SU-DHL-6 (cell line): ENCODE measurements around the gene TMEM38A.

ENCODE experiments used
- H2AFZ ChIP-seq: fragments of 200-600 bp; sonication (generic); 2 replicates; pipeline ENCODE4 v1.6.1; 2014; ENCODE audit warnings: low read depth, mild to moderate bottlenecking, moderate library complexity, mixed read lengths, antibody characterized with exemption, low read length; ENCODE audit not compliant: severe bottlenecking
- H3F3A ChIP-seq: fragments of 200-600 bp; shearing (Covaris generic); 2 replicates; pipeline ENCODE4 v1.6.0; 2016; ENCODE audit warnings: antibody characterized with exemption, mild to moderate bottlenecking; ENCODE audit not compliant: insufficient read depth
- H3K27ac ChIP-seq: fragments of 200-600 bp; sonication (generic); 2 replicates; pipeline ENCODE4 v1.5.1; 2016; ENCODE audit warnings: low read depth, mild to moderate bottlenecking, low read length, moderate library complexity, mixed read lengths
- H3K27me3 ChIP-seq: fragments of 200-600 bp; sonication (generic), shearing (Covaris generic); 2 replicates; pipeline ENCODE4 v1.6.0; 2014; ENCODE audit warnings: mild to moderate bottlenecking, low read length
- H3K36me3 ChIP-seq: fragments of 200-600 bp; sonication (generic); 2 replicates; pipeline ENCODE4 v1.6.1; 2014; ENCODE audit warnings: mild to moderate bottlenecking, low read length, mixed read lengths
- H3K4me2 ChIP-seq: fragments of 300-600, 200-600 bp; shearing (Covaris generic), sonication (generic); 2 replicates; pipeline ENCODE4 v1.6.0; 2014; ENCODE audit warnings: low read length, low read depth, mild to moderate bottlenecking; ENCODE audit not compliant: poor library complexity, severe bottlenecking
- H3K4me3 ChIP-seq: fragments of 200-600 bp; sonication (generic); 2 replicates; pipeline ENCODE4 v1.5.1; 2014; ENCODE audit warnings: antibody characterized with exemption, low read length, mild to moderate bottlenecking, mixed read lengths; ENCODE audit not compliant: insufficient read depth, poor library complexity, severe bottlenecking
- H3K79me2 ChIP-seq: fragments of 200-600 bp; sonication (generic); 2 replicates; pipeline ENCODE4 v1.6.1; 2014; ENCODE audit warnings: mild to moderate bottlenecking, low read length, moderate library complexity; ENCODE audit not compliant: insufficient read depth
- H3K9ac ChIP-seq: fragments of 200-600 bp; sonication (generic); 2 replicates; pipeline ENCODE4 v1.7.0; 2014; ENCODE audit warnings: mild to moderate bottlenecking, low read length
- H3K9me2 ChIP-seq: fragments of 200-600 bp; sonication (generic); replicated peaks from 2 replicates; pipeline ENCODE4 v1.6.1; 2014; ENCODE audit warnings: low read length; ENCODE audit not compliant: insufficient read depth
- H3K9me3 ChIP-seq: fragments of 200-600 bp; sonication (generic); 2 replicates; pipeline ENCODE4 v1.6.1; 2014; ENCODE audit warnings: low read length, mixed read lengths; ENCODE audit not compliant: insufficient read depth
- H4K20me1 ChIP-seq: fragments of 200-600 bp; sonication (generic); 2 replicates; pipeline ENCODE4 v1.6.1; 2014; ENCODE audit warnings: low read depth, mild to moderate bottlenecking, antibody characterized with exemption, low read length, moderate library complexity, mixed read lengths
- EZH2phosphoT487 ChIP-seq: fragments of 200-600 bp; sonication (generic), shearing (Covaris generic); conservative IDR thresholded peaks from 2 replicates; pipeline ENCODE4 v1.6.1; 2018; ENCODE audit warnings: mild to moderate bottlenecking, antibody characterized with exemption, low read length, moderate library complexity, mixed read lengths
- TF ChIP-seq, protein P1 (sequence below): fragments of 200-600 bp; sonication (generic); IDR thresholded peaks from one replicate; pipeline ENCODE4 v1.5.1; 2017; ENCODE audit warnings: antibody characterized with exemption, mild to moderate bottlenecking, low read length, moderate library complexity; ENCODE audit not compliant: insufficient read depth, poor library complexity, severe bottlenecking

The TMEM38A gene, protein sequence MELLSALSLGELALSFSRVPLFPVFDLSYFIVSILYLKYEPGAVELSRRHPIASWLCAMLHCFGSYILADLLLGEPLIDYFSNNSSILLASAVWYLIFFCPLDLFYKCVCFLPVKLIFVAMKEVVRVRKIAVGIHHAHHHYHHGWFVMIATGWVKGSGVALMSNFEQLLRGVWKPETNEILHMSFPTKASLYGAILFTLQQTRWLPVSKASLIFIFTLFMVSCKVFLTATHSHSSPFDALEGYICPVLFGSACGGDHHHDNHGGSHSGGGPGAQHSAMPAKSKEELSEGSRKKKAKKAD

DNA sequence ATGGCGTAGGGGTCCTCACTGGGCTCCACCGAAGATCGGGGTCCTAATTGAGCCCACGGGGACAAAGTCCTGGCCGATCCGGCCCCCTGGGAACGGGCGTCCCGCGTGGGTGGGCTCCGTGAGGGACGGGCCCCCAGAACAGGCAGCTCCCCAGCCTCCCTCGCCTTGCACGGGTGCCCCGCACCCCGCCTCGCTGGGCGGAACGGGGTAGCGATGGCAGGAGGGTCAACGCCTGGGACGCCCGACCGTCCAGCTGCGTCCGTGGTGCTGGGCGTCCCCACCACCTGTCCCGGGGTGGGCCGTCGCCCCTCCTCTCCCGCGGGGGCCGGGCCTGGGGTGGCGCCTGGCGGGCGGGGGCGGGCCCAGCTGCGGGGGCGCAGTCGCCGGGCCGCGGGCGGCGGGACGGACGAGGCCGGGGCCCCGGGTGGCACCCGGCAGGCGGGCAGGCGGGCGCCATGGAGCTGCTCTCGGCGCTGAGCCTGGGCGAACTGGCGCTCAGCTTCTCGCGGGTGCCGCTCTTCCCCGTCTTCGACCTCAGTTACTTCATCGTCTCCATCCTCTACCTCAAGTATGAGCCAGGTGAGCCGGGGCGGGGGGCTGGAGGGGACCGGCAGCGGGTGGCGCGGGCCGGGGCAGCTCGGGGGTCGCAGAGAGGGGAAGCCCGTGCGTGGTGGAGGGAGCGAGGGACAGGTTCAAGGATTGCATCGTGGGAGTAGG lies at the start of gene TMEM38A:
TMEM38A (plus strand) TSS at position 377 of the 717 bp plus-strand sequence; CDS start at position 456, 79 bp downstream.
- Histone ChIP-seq H3K27me3 (no peaks in the 10 kb centered on the region), H3K36me3 (peaks cover 7% of the 10 kb centered on the region), H3K27ac (peak within 1 kb of the TSS; percentile 91), H3K9ac (peak within 1 kb of the TSS; percentile 89), H3K4me3 (peak within 1 kb of the TSS; percentile 87), H3K4me2 (peak within 1 kb of the TSS; percentile 98), H4K20me1 (peaks cover 17% of the 10 kb centered on the region), H3K9me3 (no peaks in the 10 kb centered on the region), H3K79me2 (peaks cover 60% of the 10 kb centered on the region), H2AFZ (peak within 1 kb of the TSS; percentile 77), H3F3A (peaks cover 17% of the 10 kb centered on the region), H3K9me2 (no peaks in the 10 kb centered on the region)
- TF ChIP-seq, protein P1, sequence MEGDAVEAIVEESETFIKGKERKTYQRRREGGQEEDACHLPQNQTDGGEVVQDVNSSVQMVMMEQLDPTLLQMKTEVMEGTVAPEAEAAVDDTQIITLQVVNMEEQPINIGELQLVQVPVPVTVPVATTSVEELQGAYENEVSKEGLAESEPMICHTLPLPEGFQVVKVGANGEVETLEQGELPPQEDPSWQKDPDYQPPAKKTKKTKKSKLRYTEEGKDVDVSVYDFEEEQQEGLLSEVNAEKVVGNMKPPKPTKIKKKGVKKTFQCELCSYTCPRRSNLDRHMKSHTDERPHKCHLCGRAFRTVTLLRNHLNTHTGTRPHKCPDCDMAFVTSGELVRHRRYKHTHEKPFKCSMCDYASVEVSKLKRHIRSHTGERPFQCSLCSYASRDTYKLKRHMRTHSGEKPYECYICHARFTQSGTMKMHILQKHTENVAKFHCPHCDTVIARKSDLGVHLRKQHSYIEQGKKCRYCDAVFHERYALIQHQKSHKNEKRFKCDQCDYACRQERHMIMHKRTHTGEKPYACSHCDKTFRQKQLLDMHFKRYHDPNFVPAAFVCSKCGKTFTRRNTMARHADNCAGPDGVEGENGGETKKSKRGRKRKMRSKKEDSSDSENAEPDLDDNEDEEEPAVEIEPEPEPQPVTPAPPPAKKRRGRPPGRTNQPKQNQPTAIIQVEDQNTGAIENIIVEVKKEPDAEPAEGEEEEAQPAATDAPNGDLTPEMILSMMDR = no peak
- TF ChIP-seq EZH2phosphoT487 = no peak

DNA sequence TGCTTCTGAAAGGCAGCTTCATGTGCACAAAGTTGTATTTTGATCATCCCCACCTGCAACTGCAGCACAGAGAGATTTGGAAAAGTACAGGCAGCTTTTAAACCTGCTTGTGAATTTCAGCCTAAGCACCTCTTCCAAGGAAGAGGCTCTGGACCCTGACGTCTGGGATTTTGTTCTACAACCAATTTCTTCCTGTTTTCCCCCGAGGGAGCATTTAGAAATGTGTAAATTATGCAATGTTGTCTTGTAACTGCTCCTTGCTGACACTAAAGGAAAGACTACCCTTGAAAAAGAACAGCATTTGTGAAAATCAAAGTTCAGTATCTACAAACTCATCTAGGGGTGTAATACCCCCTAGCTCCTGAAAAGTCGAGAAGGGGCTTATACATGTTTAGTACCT lies 48.3 kb upstream of the TMEM38A start:
- Histone ChIP-seq H3K9me2 (no peaks in the 10 kb centered on the region), H3K4me3 (no peak overlapping the region), H2AFZ (no peak overlapping the region), H3F3A (peaks cover 7% of the 10 kb centered on the region; the same call in 1 of the 2 replicates), H3K27ac (no peak overlapping the region), H3K36me3 (no peaks in the 10 kb centered on the region), H3K79me2 (peaks cover 100% of the 10 kb centered on the region), H3K9me3 (no peaks in the 10 kb centered on the region), H3K9ac (no peak overlapping the region), H4K20me1 (peaks cover 5% of the 10 kb centered on the region; the same call in 1 of the 2 replicates), H3K4me2 (no peak overlapping the region), H3K27me3 (no peaks in the 10 kb centered on the region)
- no peak for TF ChIP-seq EZH2phosphoT487
- TF ChIP-seq, protein P1 = no peak

DNA sequence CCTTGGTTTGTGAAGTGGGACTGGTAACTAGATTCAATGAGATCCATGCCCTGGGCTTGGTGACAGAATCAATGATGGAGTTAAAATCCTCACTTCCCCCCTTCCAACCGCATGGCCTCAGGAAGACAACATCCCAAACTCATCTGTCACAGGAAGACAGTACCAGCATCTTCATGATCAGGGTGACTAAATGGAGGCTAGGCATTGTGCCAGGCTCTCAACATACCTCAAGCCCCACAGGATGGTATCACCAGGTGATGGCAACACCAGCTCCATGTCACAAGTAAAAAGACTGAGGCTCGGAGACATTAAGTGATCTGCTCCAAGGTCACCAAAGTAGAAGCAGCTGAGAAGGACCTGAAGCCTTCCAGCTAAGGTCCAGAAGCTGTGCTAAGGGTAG lies 47.1 kb upstream of the TMEM38A start:
- H3K9ac ChIP-seq = no peak overlapping the region
- no peaks in the 10 kb centered on the region for H3K27me3 ChIP-seq
- no peaks in the 10 kb centered on the region for H3K36me3 ChIP-seq
- TF ChIP-seq, protein P1 = no peak
- TF ChIP-seq EZH2phosphoT487 = no peak
- H3K79me2 ChIP-seq = peaks cover 100% of the 10 kb centered on the region
- no peak overlapping the region for H3K4me3 ChIP-seq
- no peak overlapping the region for H3K27ac ChIP-seq
- H3K9me3 ChIP-seq = no peaks in the 10 kb centered on the region
- H3K9me2 ChIP-seq = no peaks in the 10 kb centered on the region
- no peak overlapping the region for H2AFZ ChIP-seq
- peaks cover under 1% of the 10 kb centered on the region; the same call in 1 of the 2 replicates for H3F3A ChIP-seq
- no peak overlapping the region for H3K4me2 ChIP-seq
- 0 out of 2 replicates have a peak, but pooled peaks cover 5% of the 10 kb centered on the region for H4K20me1 ChIP-seq
